Right lobe of liver (tissue), 6 donors: ENCODE measurements around the gene PI16. TPM values are rescaled to one million over a fixed set of nuclear protein-coding genes. Genes with fewer than 3 reads are reported as not detected.

Source experiments
- ATAC-seq, 4 donors: fragments of 200-7000 bp; cut with Tn5 transposase; one replicate each; pipeline ENCODE4 v1.9.1; 2020; ENCODE audit warnings: mild to moderate bottlenecking in 4 of 4, moderate library complexity in 4 of 4
- DNase-seq, 3 donors: peaks; one replicate each; pipeline ENCODE4 v3.0.0-alpha.2; 2020
- H3K27ac ChIP-seq, 3 donors: fragments of 200-600 bp; one replicate each; pipeline ENCODE4 v1.8.0; 2022
- H3K27me3 ChIP-seq, 2 donors: fragments of 200-600 bp; one replicate each; pipeline ENCODE4 v1.8.0; 2022
- H3K36me3 ChIP-seq, 4 donors: fragments of 200-600 bp; sonication (generic) in 1 of 4; one replicate each; pipeline versions ENCODE4 v1.5.1 to v1.8.0; 2017 to 2022; ENCODE audit warnings: control low read depth in 1 of 4
- H3K4me1 ChIP-seq, 4 donors: fragments of 200-600 bp; sonication (generic) in 1 of 4; one replicate each; pipeline versions ENCODE4 v1.5.1 to v1.8.0; 2017 to 2022; ENCODE audit warnings: control low read depth in 1 of 4
- H3K4me3 ChIP-seq, 3 donors: fragments of 200-600 bp; one replicate each; pipeline ENCODE4 v1.8.0; 2022
- H3K9me3 ChIP-seq, 4 donors: fragments of 200-600 bp; sonication (generic) in 1 of 4; one replicate each; pipeline versions ENCODE4 v1.5.1 to v1.8.0; 2017 to 2022; ENCODE audit warnings: control low read depth in 1 of 4
- CTCF ChIP-seq, 4 donors: fragments of 200-600 bp in 3 of 4; fragments of 450-650 bp in 1 of 4; IDR thresholded peaks; one replicate each; pipeline versions ENCODE4 v1.5.1 to v1.8.0; 2016 to 2022; ENCODE audit warnings: antibody characterized with exemption in 4 of 4, mild to moderate bottlenecking in 2 of 4
- POLR2A ChIP-seq: fragments of 450-650 bp; IDR thresholded peaks from one replicate; pipeline ENCODE4 v1.6.1; 2017; ENCODE audit warnings: antibody characterized with exemption, mild to moderate bottlenecking
- WGBS: methylation state at CpG from one replicate; pipeline ENCODE4 v1.1.6; 2018; ENCODE audit warnings: low coverage, low lambda C conversion rate; ENCODE audit not compliant: insufficient coverage; ENCODE audit errors: missing lambda C conversion rate; 5-methylcytosine and 5-hydroxymethylcytosine counted together
- intact Hi-C, 2 donors: fragments of 100-400 bp; cut with DNase I; formaldehyde crosslinking; loops; one replicate each; pipeline versions ENCODE4 v1.11.2 to v1.14.1; 2022
- total RNA-seq, 6 experiments: library from RNA; depleted of rRNA in 2 of 6; stranded (reverse); fragments of >200 nt in 2 of 6; fragmentation: NEBNext Ultra II Directional in 3 of 6; extraction: Animal tissue kit (Norgen Biotek cat#: 25700) in 3 of 6; gene quantifications; one replicate each; pipeline versions ENCODE4 v1.1.0 to v1.2.4, GENCODE V29; 2016 to 2023
- donor health status: DM: no; HTN: yes; CAD: no.
- donor health status: DM: no; HTN: no; CAD: no.
- donor health status: DM: no; HTN: no; CAD: no.
- donor health status: DM: no; HTN: yes; CAD: no.
- donor health status: DM: no; HTN: yes; CAD: no.

The PI16 gene
- total RNA-seq, 6 experiments from 2014 or later, result 0.11 to 0.42 TPM; not detected in 4

- Histone ChIP-seq H3K9me3 (no peaks in the 10 kb centered on the region), H3K27ac (no peak overlapping the region), H3K27me3 (no peaks in the 10 kb centered on the region), H3K4me3 (no peak overlapping the region), H3K4me1 (no peaks in the 10 kb centered on the region), H3K36me3 (peaks cover 0 to 30% (median 19%) of the 10 kb centered on the region in 4 donors)
- intact Hi-C loops, result no loop called here
- TF ChIP-seq POLR2A, result no peak
- no peak for TF ChIP-seq CTCF (IDR thresholded peaks at IDR 0.05)
- ATAC-seq (peak in 2 of 4 donors; percentile 59 to 94), DNase-seq (peak in 1 of 3 donors; percentile 36)
- WGBS, result 93% methylated on average over 4 of the region's 4 CpGs
Observed at GRCh38 chr6:36920049-36920448, 34.5 kb upstream of the PI16 start.

GRCh38 chr6:36920546-36920945 is 34.0 kb upstream of the PI16 start:
- 88% methylated on average over 5 of the region's 5 CpGs for WGBS
- ATAC-seq (peak in 1 of 4 donors; percentile 21), DNase-seq (no peak)
- Histone ChIP-seq H3K4me3 (no peak overlapping the region), H3K27ac (no peak overlapping the region), H3K9me3 (no peaks in the 10 kb centered on the region), H3K27me3 (no peaks in the 10 kb centered on the region), H3K4me1 (no peaks in the 10 kb centered on the region), H3K36me3 (peaks cover 0 to 29% (median 18%) of the 10 kb centered on the region in 4 donors)
- TF ChIP-seq CTCF (IDR thresholded peaks at IDR 0.05), result no peak
- TF ChIP-seq POLR2A, result no peak
- intact Hi-C loops, result no loop called here

- Histone ChIP-seq H3K27me3 (no peaks in the 10 kb centered on the region), H3K4me3 (no peak overlapping the region), H3K4me1 (no peaks in the 10 kb centered on the region), H3K27ac (no peak overlapping the region), H3K9me3 (no peaks in the 10 kb centered on the region), H3K36me3 (peaks cover 0 to 16% (median 6%) of the 10 kb centered on the region in 4 donors)
- TF ChIP-seq CTCF (IDR thresholded peaks at IDR 0.05) (no peak), POLR2A (no peak)
- DNase-seq, result no peak
- intact Hi-C loops, result no loop called here
- no peak for ATAC-seq
- 100% methylated on average over 2 of the region's 4 CpGs for WGBS
Observed at GRCh38 chr6:36924131-36924530, 30.4 kb upstream of the PI16 start.

- Histone ChIP-seq H3K4me3 (no peak overlapping the region), H3K4me1 (no peaks in the 10 kb centered on the region), H3K36me3 (peaks cover 0 to 11% (median 4%) of the 10 kb centered on the region in 4 donors), H3K27ac (no peak overlapping the region), H3K9me3 (no peaks in the 10 kb centered on the region), H3K27me3 (no peaks in the 10 kb centered on the region)
- ATAC-seq (no peak), DNase-seq (no peak)
- 65% methylated on average over 5 of the region's 5 CpGs for WGBS
- intact Hi-C loops, result no loop called here
- TF ChIP-seq POLR2A (no peak), CTCF (IDR thresholded peaks at IDR 0.05) (no peak)
Observed at GRCh38 chr6:36924778-36925374, 29.7 kb upstream of the PI16 start.
